Loucy (cell line): ENCODE results near the gene SCFD2.

Experiments used
- H2AFZ ChIP-seq: fragments of 200-600 bp; sonication (generic); 2 replicates; pipeline ENCODE4 v1.6.0; 2016; ENCODE audit warnings: antibody characterized with exemption, mild to moderate bottlenecking, low read length, moderate library complexity
- H3F3A ChIP-seq: fragments of 200-600 bp; 2 replicates; pipeline ENCODE4 v1.6.0; 2016; ENCODE audit warnings: antibody characterized with exemption, low read depth, mild to moderate bottlenecking
- H3K27me3 ChIP-seq: fragments of 200-600 bp; sonication (generic); 2 replicates; pipeline ENCODE4 v1.6.1; 2014; ENCODE audit warnings: low read length, mild to moderate bottlenecking; ENCODE audit not compliant: insufficient read depth, poor library complexity, severe bottlenecking
- H3K36me3 ChIP-seq: fragments of 200-600 bp; sonication (generic); 2 replicates; pipeline ENCODE4 v1.6.1; 2016; ENCODE audit warnings: low read length; ENCODE audit not compliant: insufficient read depth
- H3K4me1 ChIP-seq: fragments of 200-600 bp; sonication (generic); 2 replicates; pipeline ENCODE4 v1.5.1; 2014; ENCODE audit warnings: low read length, mild to moderate bottlenecking; ENCODE audit not compliant: insufficient read depth, poor library complexity, severe bottlenecking
- H3K4me2 ChIP-seq: fragments of 200-600 bp; sonication (generic); 2 replicates; pipeline ENCODE4 v1.6.0; 2014; ENCODE audit warnings: antibody characterized with exemption, low read length, low read depth, mild to moderate bottlenecking; ENCODE audit not compliant: poor library complexity, severe bottlenecking
- H3K4me3 ChIP-seq: fragments of 200-600 bp; sonication (generic); 2 replicates; pipeline ENCODE4 v1.5.1; 2014; ENCODE audit warnings: low read length, mild to moderate bottlenecking, mixed read lengths; ENCODE audit not compliant: poor library complexity, severe bottlenecking
- H3K79me2 ChIP-seq: fragments of 200-600 bp; sonication (generic); 2 replicates; pipeline ENCODE4 v1.6.1; 2014; ENCODE audit warnings: low read length; ENCODE audit not compliant: insufficient read depth
- H3K9ac ChIP-seq: fragments of 200-600 bp; sonication (generic); 2 replicates; pipeline ENCODE4 v1.6.0; 2014; ENCODE audit warnings: mild to moderate bottlenecking, low read depth, low read length, moderate library complexity; ENCODE audit not compliant: poor library complexity, severe bottlenecking
- H3K9me2 ChIP-seq: fragments of 200-600 bp; sonication (generic); replicated peaks from 2 replicates; pipeline ENCODE4 v1.6.1; 2016; ENCODE audit warnings: low read depth, low read length, mixed read lengths
- H3K9me3 ChIP-seq: fragments of 200-600 bp; sonication (generic); 2 replicates; pipeline ENCODE4 v1.6.1; 2014; ENCODE audit warnings: mild to moderate bottlenecking, antibody characterized with exemption, low read length, low read depth; ENCODE audit not compliant: insufficient read depth
- H4K20me1 ChIP-seq: fragments of 200-600 bp; sonication (generic); 2 replicates; pipeline ENCODE4 v1.6.0; 2014; ENCODE audit warnings: antibody characterized with exemption, low read length, mild to moderate bottlenecking; ENCODE audit not compliant: insufficient read depth, poor library complexity, severe bottlenecking
- EZH2phosphoT487 ChIP-seq: fragments of 200-600 bp; IDR thresholded peaks from 2 replicates; pipeline ENCODE4 v1.6.1; 2018; ENCODE audit warnings: antibody characterized with exemption, mild to moderate bottlenecking, moderate library complexity, borderline replicate concordance
- TF ChIP-seq, protein P1 (sequence below): fragments of 200-600 bp; sonication (generic); conservative IDR thresholded peaks from 2 replicates; pipeline ENCODE4 v1.5.1; 2014; ENCODE audit warnings: mild to moderate bottlenecking, antibody characterized with exemption, low read length

The SCFD2 gene

DNA sequence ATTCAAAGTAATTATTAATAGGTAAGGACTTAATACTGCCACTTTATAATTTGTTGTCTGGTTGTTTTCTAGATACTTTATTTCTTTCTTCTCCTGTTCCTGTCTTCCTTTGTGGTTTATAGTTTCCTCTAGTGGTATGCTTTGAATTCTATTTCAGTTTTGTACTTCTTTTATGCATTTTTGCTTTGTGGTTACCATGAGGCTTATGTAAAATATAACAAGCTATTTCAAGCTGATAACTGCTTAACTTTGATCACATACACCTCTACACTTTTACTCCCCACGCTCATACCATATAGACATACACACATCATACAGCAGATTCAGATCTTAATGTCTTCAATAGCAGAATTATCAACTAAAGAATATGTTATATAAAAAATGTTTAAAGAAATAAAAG is 192.3 kb downstream of the SCFD2 start:
- Histone ChIP-seq H2AFZ (no peak overlapping the region), H3K9me2 (no peaks in the 10 kb centered on the region), H3K79me2 (no peaks in the 10 kb centered on the region), H3F3A (no peaks in the 10 kb centered on the region), H3K4me1 (peaks cover 45% of the 10 kb centered on the region), H3K27me3 (no peaks in the 10 kb centered on the region), H4K20me1 (no peaks in the 10 kb centered on the region), H3K36me3 (no peaks in the 10 kb centered on the region), H3K4me2 (peak overlapping the region; percentile 28), H3K9ac (no peak overlapping the region), H3K4me3 (no peak overlapping the region), H3K9me3 (peaks cover 9% of the 10 kb centered on the region; the same call in 1 of the 2 replicates)
- TF ChIP-seq, protein P1, sequence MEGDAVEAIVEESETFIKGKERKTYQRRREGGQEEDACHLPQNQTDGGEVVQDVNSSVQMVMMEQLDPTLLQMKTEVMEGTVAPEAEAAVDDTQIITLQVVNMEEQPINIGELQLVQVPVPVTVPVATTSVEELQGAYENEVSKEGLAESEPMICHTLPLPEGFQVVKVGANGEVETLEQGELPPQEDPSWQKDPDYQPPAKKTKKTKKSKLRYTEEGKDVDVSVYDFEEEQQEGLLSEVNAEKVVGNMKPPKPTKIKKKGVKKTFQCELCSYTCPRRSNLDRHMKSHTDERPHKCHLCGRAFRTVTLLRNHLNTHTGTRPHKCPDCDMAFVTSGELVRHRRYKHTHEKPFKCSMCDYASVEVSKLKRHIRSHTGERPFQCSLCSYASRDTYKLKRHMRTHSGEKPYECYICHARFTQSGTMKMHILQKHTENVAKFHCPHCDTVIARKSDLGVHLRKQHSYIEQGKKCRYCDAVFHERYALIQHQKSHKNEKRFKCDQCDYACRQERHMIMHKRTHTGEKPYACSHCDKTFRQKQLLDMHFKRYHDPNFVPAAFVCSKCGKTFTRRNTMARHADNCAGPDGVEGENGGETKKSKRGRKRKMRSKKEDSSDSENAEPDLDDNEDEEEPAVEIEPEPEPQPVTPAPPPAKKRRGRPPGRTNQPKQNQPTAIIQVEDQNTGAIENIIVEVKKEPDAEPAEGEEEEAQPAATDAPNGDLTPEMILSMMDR, result no peak
- TF ChIP-seq EZH2phosphoT487, result no peak

DNA sequence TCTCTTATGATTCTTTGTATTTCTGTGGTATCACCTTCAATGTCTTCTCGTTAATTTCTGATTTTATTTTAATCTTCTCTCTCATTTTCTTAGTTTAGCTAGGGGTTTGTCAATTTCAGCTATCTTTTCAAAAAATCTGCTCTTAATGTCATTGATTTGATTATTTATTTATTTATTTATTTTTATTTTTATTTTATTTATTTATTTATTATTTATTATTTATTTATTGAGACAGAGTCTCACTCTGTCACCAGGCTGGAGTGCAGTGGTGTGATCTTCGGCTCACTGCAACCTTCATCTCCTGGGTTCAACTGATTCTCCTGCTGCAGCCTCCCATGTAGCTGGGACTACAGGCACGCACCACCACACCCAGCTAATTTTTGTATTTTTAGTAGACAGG is 194.1 kb downstream of the SCFD2 start:
- Histone ChIP-seq H2AFZ (no peak overlapping the region), H3K9me2 (no peaks in the 10 kb centered on the region), H3K27me3 (no peaks in the 10 kb centered on the region), H3F3A (no peaks in the 10 kb centered on the region), H3K9me3 (peaks cover 6% of the 10 kb centered on the region; the same call in 1 of the 2 replicates), H4K20me1 (no peaks in the 10 kb centered on the region), H3K4me1 (peaks cover 51% of the 10 kb centered on the region), H3K79me2 (no peaks in the 10 kb centered on the region), H3K36me3 (no peaks in the 10 kb centered on the region), H3K9ac (no peak overlapping the region), H3K4me3 (no peak overlapping the region), H3K4me2 (no peak overlapping the region)
- TF ChIP-seq, protein P1, result no peak
- no peak for TF ChIP-seq EZH2phosphoT487

- Histone ChIP-seq H3K4me2 (no peak overlapping the region), H3K4me1 (peaks cover 45% of the 10 kb centered on the region), H3K4me3 (no peak overlapping the region), H3K9me2 (no peaks in the 10 kb centered on the region), H3K9me3 (peaks cover 6% of the 10 kb centered on the region; the same call in 1 of the 2 replicates), H4K20me1 (no peaks in the 10 kb centered on the region), H3F3A (no peaks in the 10 kb centered on the region), H3K27me3 (no peaks in the 10 kb centered on the region), H3K9ac (no peak overlapping the region), H2AFZ (no peak overlapping the region), H3K36me3 (no peaks in the 10 kb centered on the region; the same call in 1 of the 2 replicates), H3K79me2 (no peaks in the 10 kb centered on the region)
- TF ChIP-seq, protein P1, result no peak
- no peak for TF ChIP-seq EZH2phosphoT487
These were observed 195.9 kb downstream of the SCFD2 start for GRCh38 chr4:53169695-53170617.
